Fibroblast of skin of left quadriceps (primary cell): ENCODE measurements around the gene PLA2G6.
A peak's percentile ranks its signal among the peaks of the same experiment; 100 is the strongest.

Experiments used
- DNase-seq, 2 experiments: peaks; one replicate each; pipeline ENCODE4 v3.0.0-alpha.2; 2013; ENCODE audit warnings: low read depth in 2 of 2

PLA2G6 gene, protein sequence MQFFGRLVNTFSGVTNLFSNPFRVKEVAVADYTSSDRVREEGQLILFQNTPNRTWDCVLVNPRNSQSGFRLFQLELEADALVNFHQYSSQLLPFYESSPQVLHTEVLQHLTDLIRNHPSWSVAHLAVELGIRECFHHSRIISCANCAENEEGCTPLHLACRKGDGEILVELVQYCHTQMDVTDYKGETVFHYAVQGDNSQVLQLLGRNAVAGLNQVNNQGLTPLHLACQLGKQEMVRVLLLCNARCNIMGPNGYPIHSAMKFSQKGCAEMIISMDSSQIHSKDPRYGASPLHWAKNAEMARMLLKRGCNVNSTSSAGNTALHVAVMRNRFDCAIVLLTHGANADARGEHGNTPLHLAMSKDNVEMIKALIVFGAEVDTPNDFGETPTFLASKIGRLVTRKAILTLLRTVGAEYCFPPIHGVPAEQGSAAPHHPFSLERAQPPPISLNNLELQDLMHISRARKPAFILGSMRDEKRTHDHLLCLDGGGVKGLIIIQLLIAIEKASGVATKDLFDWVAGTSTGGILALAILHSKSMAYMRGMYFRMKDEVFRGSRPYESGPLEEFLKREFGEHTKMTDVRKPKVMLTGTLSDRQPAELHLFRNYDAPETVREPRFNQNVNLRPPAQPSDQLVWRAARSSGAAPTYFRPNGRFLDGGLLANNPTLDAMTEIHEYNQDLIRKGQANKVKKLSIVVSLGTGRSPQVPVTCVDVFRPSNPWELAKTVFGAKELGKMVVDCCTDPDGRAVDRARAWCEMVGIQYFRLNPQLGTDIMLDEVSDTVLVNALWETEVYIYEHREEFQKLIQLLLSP

DNA sequence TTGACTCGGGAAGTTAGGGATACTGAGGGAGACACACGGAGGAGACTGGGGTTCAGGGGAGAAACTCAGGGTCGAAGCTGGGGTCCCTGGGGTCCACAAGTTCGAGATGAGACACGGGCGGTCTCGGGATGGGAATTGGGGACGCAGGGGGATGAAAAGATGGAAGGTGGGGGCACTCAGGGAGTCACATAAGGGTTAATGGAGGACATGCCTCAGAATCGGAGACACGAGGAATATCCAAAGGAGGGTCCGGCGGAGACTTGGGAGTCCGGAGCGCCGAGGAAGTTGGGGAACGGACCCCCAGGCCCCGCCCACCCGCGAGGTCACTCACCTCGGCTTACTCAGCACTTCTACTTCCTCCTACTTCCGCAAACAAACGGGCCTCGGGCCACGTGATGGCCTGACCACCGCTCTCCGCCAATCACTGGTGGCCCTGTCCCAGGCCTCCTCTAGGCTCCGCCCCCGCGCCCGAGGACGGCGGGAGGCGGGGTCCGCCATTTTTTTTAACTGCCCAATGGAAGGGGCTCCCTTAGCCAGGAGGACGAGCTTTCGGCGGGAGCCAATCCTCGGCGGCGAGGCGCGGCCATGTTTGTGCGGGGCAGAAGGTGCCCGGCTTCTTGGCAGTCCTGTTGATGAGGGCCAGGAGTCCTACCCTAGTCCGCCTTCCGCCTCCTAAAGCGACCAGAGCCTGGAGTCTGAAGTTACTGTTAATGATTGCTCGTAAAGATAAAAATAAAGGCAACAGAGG is at the start of gene PLA2G6:
Gene PLA2G6 (minus strand): TSS at position 378 of the 748 bp plus-strand sequence. CDS start 12,404 bp downstream, outside the sequence.
- peak; percentile 97 for DNase-seq

DNA sequence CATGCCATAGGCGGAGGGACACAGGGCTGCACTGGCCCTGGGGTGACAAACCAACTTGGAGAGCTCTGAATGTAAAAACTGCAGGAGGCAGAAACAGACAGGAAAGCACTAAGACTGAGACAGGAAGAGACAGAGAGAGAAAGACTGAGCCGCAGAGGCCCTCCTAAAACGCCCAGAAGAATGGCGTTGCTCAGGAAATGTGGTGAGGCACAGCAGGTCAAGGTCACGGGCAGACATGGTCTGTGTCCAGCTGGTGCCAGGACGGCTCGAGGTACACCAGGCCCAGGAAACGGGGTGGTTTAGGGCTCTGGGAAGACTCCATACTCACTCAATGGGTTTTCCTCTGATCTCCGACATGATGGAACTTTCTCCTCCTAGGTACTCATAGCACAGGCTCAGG is 49.3 kb upstream of the PLA2G6 start:
- DNase-seq, result no peak

DNA sequence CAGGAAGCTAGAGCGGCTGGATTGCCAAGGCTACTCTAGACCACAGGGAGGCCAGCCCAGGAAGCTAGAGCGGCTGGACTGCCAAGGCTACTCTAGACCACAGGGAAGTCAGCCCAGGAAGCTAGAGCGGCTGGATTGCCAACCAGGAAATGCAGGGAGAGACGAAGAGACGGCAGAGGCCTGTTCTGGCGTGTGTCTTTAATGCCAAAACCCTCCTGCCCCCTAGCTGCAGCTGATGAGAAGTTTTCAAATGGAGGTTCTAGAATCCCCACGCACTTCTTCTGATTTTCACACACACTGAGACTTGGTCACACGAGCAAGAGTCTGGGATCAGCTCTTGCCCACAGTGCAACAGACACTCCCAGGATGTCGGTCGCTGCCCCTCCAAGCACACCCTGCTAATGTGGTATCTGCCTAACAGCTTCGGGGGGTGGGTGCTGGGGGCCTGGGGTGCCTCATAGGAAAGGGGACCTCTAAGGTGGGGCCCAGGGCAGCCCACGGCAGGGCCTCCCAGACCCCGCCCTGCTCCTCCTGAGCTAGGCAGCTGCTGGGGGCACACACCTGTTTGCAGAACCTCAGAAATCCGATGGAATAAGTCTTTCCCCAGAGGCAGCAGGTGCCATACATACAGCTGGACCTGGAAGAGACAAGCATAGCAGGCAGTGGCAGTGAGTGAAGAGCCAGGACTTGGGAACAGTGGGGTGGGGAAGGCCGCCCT is 48.6 kb upstream of the PLA2G6 start:
- peak in 1 of 2 experiments; percentile 36 for DNase-seq

DNA sequence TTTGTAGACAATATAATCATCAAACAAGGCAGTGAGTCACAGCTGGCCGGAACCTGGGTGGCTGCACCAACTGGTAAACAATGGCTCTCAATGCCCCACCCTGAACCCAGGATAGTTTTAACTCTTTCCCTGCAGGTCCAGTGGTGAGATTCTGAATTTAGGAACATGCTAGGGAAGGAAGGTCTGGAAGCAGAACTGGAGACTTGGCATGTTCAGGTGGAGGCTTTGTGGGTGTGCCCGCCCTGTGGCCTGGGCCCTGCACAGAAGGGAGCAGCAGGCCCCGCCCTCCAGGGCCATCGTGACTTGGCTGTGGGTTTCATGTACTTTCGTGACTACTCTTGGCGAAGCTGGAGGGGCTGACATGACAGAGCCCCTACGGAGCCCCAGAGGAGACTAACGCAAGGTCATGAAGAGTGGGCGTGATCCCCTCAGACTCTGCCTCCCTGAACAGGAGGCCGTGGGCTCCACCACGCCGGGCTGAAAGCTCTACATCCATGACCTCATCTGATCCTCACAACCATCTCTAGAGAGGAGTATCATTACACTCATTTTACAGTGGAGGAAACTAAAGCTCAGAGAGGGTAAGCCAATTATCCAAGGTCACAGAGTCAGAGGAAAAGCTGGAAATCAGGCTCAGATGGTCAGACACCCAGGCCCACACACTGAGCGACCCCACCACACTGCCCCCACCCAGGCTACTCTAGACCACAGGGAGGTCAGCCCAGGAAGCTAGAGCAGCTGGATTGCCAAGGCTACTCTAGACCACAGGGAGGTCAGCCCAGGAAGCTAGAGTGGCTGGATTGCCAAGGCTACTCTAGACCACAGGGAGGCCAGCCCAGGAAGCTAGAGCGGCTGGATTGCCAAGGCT is 47.5 kb upstream of the PLA2G6 start:
- DNase-seq, result no peak

DNA sequence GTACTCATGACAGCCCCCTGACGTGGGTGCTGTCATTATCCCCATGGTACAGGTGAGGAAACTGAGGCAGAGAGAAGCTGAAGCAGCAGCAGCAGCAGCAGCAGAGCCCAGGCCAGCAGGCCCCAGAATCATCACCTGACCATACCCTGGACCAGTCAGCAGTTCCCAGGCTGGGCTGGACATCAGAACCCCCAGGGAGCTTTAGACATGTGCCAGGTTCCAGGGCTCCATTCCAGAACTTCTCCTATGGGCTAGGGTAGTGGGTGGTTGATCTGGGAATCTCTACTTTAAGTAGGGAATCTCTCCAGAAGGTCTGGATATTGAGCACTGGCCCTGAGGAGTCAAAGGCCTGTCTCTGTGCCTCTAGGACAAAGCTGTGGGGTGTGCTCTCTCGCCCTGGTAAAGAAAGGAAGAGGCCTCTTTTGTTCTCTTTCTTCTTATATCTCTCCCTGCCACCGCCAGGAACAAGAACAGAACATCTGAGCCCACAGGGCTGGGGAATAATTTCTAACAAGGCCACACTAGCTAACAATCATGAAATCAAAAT is 46.8 kb upstream of the PLA2G6 start:
- no peak for DNase-seq

DNA sequence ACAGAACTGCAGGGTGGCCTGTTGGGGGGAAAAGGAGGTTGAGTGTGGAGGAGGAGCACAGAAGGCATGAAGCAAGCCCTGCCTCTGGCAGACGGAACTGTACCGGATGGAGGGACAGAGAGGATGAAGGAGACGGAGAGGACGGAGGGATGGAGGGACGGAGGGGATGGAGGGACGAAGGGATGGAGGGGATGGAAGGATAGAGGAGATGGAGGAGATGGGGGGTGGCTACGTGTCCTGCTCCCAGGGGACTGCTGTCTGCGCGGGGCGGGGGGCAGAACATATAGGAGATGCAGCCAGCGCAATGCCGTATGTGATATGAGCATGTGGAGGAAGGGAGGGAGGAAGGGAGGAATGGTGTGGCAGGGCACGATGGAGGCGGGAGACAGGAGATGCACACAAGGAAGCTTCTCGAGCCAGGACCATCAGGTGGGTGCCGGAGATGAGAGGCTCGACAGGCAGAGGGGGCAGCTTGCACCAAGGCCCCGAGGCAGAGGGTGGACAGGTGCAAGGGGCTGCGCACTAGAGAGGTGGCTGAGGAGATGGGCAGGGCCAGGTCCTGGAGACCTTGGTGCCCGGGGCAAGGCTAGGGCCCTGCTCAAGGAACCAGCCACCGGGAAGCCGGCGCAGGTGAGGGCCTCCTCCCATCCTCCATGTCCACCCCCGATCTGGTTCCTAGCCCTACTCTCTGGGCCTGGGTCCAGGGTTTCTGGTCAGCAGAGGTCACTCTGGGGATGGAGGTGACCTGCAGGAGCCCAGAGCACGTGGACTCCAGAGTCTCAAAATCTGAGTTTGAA is 45.4 kb upstream of the PLA2G6 start:
- no peak for DNase-seq

DNA sequence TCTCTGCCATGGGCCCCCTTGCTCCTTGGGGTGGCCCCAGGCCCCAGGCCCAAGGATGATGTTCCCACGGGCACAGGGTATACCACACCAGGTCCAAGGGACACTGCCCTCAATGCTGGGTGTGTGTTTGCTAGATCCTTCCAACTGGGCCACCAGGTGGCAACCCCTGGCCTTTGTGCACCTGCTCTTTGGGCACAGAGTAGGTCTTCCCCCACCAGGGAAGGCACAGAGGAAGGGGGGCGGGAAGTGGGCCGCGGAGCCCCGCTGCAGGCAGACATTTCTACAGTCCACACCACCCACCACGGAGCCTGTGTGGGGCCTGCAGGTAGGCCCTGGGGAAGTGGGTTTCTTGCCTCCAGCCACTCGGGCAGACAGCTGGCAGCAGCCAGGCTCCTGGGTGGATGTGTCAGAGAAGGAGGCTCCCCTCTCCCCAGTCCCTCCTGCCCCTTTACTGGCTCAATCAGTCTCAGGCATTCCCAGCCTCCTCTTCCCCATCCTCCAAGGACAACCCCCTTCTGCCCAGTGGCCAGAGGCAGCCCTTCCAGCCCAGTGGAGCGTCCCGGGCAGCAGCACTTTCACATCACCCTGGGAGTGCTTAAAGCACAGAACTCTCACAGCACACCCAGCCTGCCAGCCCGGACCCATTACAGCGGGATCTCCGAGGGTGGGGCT is 41.8 kb upstream of the PLA2G6 start:
- DNase-seq, result no peak

DNA sequence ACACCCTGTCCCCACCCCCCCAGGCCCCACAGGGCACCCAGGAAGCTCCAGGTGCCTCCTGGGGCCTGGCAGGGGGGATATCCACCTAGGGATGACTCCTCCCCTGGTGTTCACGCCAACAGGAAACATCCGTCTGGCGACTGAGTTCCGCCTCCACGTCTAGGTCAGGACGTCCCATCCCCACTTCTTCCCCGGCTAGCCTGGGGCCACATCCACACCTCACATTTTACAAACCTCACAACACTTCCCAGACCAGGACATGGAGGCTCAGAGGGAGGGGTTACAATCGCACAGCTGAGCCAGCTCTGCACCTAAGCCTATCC is 41.1 kb upstream of the PLA2G6 start:
- DNase-seq, result no peak

DNA sequence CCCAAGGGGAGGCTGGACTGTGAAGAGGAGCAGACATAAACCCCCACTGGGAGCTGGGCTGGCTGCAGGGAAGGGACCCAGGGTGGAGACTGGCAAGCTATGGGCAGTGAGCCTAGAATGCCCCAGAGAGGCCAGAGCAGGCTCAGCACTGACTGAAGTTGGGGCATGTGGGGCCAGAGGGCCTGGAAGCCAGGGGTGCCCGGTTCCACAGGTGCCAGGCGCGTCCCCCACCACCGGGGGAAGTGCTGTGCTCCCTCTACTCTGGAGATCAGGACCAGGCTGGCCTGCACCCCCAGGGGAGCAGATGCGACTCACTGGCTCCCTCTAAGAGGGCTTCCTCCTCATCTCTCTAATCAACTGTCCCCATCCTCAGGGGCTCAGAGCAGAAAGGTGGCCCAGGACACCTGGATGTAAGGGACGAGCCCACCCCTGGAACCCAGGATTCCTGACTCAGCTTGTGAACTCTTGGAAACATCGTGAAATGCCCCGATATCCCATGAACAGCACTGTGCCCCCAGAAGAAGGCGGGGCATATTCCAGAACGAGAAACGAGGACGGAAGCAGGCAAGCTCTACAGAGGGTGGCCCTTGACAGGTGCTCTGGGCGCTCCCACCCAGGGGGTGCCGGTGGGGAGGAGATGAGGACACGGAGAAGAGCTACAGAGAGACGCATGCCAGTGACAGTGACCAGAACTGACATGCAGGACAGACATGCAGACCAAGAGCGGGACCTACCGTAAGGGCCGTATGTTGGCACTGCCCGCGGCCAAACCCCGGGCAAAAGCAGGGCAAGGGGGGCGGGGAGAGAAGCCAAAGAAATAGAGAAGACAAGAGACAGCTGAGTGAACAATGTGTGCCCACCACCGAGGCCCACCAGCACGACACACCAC is 40.5 kb upstream of the PLA2G6 start:
- DNase-seq, result no peak

DNA sequence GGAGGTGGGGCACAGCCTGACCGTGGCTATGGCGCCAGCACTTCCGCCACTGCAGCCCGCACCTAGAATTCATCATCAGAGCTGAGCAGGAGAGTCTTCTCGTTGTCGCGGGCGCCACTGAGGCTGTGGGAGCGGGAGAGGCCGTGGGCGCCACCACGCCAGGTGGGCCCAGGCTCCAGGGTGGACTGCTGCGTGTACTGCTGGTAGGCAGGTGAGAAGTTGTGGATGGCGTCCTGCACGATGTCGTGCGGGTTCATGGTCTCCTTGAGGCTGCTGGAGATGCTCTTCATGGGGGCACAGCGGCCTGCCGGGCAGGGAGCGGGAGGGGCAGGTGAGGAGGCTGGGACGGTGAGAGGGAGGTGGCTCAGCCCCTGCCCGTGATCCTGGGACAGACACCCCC is 39.8 kb upstream of the PLA2G6 start:
- DNase-seq, result no peak

DNA sequence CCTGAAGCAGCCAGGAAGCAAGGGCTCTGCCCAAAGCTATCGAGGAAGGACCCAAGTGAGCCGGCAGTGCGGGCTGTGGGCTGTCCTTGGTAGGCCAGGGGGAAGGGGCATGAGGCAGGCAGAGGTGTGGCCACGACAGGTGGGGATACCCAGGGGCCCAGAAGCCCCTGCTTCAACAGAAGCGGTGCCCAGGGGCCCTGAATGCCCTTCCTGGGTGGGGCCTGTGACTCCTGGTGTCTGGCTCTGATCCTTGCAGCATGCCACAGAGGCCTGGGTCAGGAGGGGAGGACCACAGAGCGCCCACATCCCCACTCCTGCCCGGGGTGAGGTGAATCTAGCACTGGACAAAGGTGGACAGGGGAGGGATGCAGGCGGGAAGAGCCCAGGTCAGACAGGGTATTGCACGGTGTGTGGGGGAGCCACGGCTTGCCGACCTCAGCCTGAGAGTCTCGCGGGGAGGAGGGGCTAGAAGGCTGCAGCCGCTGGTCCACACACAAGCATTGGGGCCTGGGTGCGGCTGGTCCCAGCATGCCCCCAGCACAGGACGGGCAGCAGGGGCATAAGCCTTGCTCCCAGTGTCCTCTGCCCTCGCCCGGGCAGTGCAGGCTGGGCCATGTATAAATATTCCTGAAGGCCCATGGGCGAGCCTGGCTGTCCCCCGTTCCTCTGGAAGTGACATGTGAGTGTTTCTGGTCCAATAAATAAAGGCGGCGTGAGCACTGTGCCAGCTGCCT is 39.2 kb upstream of the PLA2G6 start:
- DNase-seq, result no peak

DNA sequence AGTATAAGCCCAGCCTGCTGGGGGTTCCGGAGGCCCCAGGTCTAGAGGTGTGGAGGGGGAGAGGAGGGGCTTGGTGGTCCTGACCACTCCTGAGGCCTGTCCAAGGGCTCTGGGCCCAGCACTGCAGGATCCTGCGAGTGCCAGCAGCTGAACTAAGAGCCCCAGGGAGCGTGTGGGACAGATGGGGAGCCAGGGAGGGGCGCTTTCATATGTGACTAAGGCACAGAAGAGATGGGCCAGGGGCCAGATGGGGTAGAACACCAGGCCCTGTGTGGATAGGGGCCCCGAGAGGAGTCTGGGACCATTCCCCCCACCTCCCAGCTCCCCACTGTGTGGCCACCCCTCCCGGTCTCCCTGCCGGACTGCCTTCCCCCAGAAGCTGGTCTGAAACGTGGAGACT is 38.5 kb upstream of the PLA2G6 start:
- DNase-seq, result no peak

DNA sequence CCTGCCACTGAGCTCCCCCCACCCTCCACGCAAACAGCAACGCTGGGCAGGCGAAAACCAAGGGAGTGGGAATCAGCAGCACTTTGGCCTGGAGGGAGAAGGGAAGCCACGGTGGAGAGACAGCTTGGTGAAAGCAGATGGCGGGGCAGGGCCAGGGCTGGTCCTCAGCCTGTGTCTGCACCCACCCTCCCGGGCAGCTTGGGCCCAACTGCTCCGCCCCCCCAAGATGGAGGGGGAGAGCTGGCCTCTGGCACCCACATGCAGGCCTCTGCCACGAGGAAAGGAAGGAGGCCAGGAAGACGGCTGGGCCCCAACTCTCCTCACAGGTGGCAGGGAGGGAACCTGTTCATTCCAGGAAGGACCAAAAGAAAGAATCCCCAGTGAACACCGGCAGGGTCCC is 38.0 kb upstream of the PLA2G6 start:
- no peak for DNase-seq

DNA sequence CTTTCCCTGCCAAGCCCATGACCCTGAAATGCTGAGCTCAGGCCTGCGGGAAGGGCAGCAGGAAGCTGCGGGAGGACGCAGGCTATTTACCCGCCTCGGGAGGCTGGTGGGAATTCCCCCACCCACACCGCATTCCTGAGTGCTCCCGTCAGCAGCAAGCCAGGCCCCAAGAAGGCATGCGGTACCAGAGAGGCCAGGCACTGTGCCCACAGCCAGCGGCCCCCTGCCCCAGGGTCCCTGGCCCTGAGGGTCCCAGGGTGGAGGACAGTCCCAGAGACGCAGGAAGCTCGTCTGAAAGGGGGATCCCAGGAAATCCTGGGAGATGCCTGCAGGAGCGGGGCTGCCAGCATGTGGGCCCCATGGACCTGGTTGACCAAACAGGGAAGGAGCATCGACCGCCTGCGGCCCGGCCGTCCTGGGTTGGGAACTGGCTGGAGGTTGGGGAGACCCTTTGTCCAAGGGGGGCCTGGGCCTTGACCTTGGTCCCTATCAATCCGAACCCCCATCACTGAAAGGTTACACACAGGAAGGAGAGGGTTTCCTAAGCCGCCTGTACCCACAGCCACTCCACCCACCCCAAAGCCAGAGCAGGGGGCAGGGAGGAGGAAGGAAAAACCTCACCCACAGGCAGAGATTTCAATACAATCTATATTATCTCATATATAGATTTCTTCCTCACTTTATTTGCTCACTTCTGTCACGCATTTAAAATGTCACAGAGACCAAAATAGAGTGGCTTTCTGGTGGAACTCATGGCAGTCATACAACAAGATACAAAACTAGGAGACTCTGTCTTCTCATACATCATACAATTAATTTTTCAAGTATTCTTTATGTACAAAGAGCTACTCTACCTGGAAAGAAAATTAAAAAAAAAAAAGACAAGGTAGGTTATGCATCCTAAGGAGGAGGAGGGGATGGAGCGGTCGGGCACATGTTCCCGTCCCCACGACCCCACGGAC is 37.3 kb upstream of the PLA2G6 start:
- peak; percentile 71 to 76 for DNase-seq

DNA sequence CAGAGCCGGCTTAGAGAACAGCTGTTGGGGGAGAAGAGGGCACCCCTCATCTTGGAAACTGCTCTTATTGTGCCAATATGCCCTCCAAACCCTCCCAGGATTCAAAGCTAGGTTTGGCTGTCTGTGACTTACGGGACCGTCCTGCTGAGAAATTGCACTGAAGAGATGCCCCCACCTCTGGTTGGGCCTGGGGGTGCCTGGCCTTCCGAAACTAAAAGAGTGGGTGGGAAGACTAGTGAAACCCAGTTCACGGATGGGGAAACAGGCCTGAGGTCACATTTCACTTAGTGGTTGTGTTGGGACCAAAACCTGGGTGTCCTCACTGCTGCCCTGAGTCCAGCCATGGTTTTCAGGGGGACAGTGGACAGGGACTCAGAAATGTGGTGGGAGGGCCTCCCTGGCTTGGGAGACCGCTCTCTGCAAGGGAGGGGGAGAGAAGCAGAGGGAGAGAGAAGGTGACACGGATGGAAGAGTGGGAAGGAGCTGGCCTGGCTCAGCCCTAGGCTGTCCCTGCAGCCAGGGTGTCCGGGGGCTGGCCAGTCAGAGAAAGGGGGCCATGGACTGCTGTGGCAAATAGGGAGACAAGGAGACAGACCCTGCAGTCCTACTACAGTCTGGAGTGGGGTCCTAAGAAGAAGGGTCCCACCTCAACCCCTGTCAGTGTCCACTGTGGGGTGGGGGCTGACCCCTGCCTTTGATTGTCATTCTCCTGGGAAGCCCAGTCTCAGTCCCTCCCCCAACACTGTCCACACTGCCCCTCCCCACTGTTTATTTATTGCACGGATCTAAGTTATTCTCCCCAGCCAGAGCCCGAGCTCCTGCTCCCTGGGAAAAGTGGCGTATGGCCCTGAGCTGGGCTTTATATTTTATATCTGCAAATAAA is 33.8 kb upstream of the PLA2G6 start:
- DNase-seq, result no peak
